Left lung (tissue), 10 donors: ENCODE measurements around the gene ALPI. TPM values are rescaled to one million over a fixed set of nuclear protein-coding genes. Genes with fewer than 3 reads are reported as not detected.

Experiments
- ATAC-seq: fragments of 200-7000 bp; cut with Tn5 transposase; one replicate; pipeline ENCODE4 v1.9.1; 2020; ENCODE audit warnings: moderate library complexity
- DNase-seq, 4 donors: peaks; one replicate each; pipeline ENCODE4 v3.0.0-alpha.2; 2013 to 2020
- H3K27ac ChIP-seq, 2 donors: fragments of 200-600 bp; sonication (generic) in 1 of 2; one replicate each; pipeline versions ENCODE4 v1.5.0 to v1.8.0; 2020 to 2021
- H3K27me3 ChIP-seq, 2 donors: fragments of 200-600 bp; sonication (generic) in 1 of 2; one replicate each; pipeline versions ENCODE4 v1.5.0 to v1.8.0; 2020 to 2021
- H3K36me3 ChIP-seq, 2 donors: fragments of 200-600 bp; sonication (generic) in 1 of 2; one replicate each; pipeline versions ENCODE4 v1.5.0 to v1.8.0; 2020 to 2021
- H3K4me1 ChIP-seq, 2 donors: fragments of 200-600 bp; one replicate each; pipeline ENCODE4 v1.8.0; 2021
- H3K4me3 ChIP-seq, 2 donors: fragments of 200-600 bp; sonication (generic) in 1 of 2; one replicate each; pipeline versions ENCODE4 v1.5.0 to v1.8.0; 2020 to 2021; ENCODE audit warnings: mild to moderate bottlenecking in 1 of 2
- H3K9me3 ChIP-seq, 2 donors: fragments of 200-600 bp; sonication (generic) in 1 of 2; one replicate each; pipeline versions ENCODE4 v1.5.0 to v1.8.0; 2020 to 2021
- intact Hi-C, 2 donors: fragments of 100-400 bp; cut with DNase I; formaldehyde crosslinking; loops; one replicate each; pipeline versions ENCODE4 v1.11.2 to v1.14.2; 2022
- polyA plus RNA-seq, 6 donors: library from polyadenylated mRNA; unstranded; fragments of 120-200 nt; gene quantifications; one replicate each; pipeline ENCODE4 v1.2.1, GENCODE V29; 2013; ENCODE audit not compliant: insufficient read length in 6 of 6
- total RNA-seq, 2 donors: library from RNA; stranded (reverse); fragmentation: NEBNext Ultra II Directional; extraction: Animal tissue kit (Norgen Biotek cat#: 25700); gene quantifications; one replicate each; pipeline ENCODE4 v1.2.1, GENCODE V29; 2021
- TF ChIP-seq, protein P1 (sequence below), 2 donors: fragments of 200-600 bp; sonication (generic) in 1 of 2; IDR thresholded peaks; one replicate each; pipeline versions ENCODE4 v1.5.0 to v1.8.0; 2021; ENCODE audit warnings: antibody characterized with exemption in 2 of 2
- donor health status: DM: no; HTN: yes; CAD: no.
- donor health status: DM: no; HTN: no; CAD: no.

Gene ALPI
- total and polyA plus RNA-seq, 8 donors, result not detected

DNA sequence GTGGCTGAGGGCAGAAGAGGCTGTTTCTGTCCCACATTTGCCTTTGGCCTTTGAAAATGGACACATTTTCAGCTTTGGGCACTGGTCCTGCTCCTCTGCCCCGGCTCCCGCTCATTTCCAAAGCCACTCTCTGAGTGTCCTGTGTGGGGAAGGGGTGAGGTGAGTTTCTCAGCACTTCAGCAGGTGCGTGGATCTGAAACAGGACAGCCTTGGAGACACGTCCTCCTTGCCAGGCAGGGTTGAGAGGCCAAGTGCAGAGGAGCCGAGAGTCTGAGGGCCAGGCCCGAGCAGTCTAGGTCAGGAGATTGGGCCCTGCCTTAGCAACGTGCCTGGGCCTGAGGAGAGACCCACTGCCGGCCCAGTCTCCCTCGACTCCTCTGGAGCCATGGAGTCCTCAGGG lies 21.9 kb upstream of the ALPI start:
- intact Hi-C loops, result loop anchor here in 1 of 2 donors (10.0 kb wide), 1 partner anchor 519 kb away; no protein-coding TSS in a partner anchor
- H3K36me3 ChIP-seq, result no peaks in the 10 kb centered on the region
- no peak overlapping the region for H3K27ac ChIP-seq
- no peak for ATAC-seq
- H3K9me3 ChIP-seq, result no peaks in the 10 kb centered on the region
- H3K27me3 ChIP-seq, result peaks cover 0 to 2% of the 10 kb centered on the region in 2 donors
- DNase-seq, result peak in 1 of 4 donors; percentile 34
- no peaks in the 10 kb centered on the region for H3K4me1 ChIP-seq
- TF ChIP-seq, protein P1, sequence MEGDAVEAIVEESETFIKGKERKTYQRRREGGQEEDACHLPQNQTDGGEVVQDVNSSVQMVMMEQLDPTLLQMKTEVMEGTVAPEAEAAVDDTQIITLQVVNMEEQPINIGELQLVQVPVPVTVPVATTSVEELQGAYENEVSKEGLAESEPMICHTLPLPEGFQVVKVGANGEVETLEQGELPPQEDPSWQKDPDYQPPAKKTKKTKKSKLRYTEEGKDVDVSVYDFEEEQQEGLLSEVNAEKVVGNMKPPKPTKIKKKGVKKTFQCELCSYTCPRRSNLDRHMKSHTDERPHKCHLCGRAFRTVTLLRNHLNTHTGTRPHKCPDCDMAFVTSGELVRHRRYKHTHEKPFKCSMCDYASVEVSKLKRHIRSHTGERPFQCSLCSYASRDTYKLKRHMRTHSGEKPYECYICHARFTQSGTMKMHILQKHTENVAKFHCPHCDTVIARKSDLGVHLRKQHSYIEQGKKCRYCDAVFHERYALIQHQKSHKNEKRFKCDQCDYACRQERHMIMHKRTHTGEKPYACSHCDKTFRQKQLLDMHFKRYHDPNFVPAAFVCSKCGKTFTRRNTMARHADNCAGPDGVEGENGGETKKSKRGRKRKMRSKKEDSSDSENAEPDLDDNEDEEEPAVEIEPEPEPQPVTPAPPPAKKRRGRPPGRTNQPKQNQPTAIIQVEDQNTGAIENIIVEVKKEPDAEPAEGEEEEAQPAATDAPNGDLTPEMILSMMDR (IDR thresholded peaks at IDR 0.05), result no peak
- no peak overlapping the region for H3K4me3 ChIP-seq

GRCh38 chr2:232434563-232435374 lies 21.2 kb upstream of the ALPI start:
- DNase-seq (peak in 1 of 4 donors; percentile 49), ATAC-seq (no peak)
- Histone ChIP-seq H3K9me3 (no peaks in the 10 kb centered on the region), H3K27ac (no peak overlapping the region), H3K4me3 (no peak overlapping the region), H3K4me1 (no peaks in the 10 kb centered on the region), H3K27me3 (peaks cover 0 to 5% of the 10 kb centered on the region in 2 donors), H3K36me3 (no peaks in the 10 kb centered on the region)
- TF ChIP-seq, protein P1 (IDR thresholded peaks at IDR 0.05), result no peak
- intact Hi-C loops, result loop anchor here in 1 of 2 donors (10.0 kb wide), 1 partner anchor 520 kb away; no protein-coding TSS in a partner anchor

- DNase-seq (no peak), ATAC-seq (no peak)
- TF ChIP-seq, protein P1 (IDR thresholded peaks at IDR 0.05), result no peak
- Histone ChIP-seq H3K4me1 (peaks cover 0 to 1% of the 10 kb centered on the region in 2 donors), H3K9me3 (no peaks in the 10 kb centered on the region), H3K27me3 (peaks cover 0 to 7% of the 10 kb centered on the region in 2 donors), H3K27ac (no peak overlapping the region), H3K4me3 (no peak overlapping the region), H3K36me3 (no peaks in the 10 kb centered on the region)
- intact Hi-C loops, result loop anchor here in 1 of 2 donors (10.0 kb wide), 1 partner anchor 521 kb away; no protein-coding TSS in a partner anchor
These were observed 20.6 kb upstream of the ALPI start for GRCh38 chr2:232435375-232435648.

DNA sequence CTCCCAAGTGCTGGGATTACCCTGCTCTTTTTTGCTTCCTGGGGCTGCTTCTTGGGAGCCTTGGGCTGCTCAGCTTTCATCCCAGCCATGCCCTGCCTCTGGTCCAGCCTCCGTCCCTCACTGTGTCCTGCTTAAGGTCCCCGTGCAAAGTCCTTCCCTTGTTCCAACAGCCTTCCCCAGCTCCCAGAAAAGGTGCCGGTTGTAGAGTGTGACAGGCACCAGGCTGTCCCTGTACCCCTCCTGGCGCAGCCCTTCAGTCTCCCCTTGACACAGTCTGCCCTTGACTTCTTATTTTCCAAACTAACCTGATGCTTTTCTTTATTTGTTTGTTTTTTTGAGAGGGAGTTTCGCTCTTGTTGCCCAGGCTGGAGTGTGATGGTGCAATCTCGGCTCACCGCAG lies 20.1 kb upstream of the ALPI start:
- TF ChIP-seq, protein P1 (IDR thresholded peaks at IDR 0.05), result no peak
- H3K9me3 ChIP-seq, result no peaks in the 10 kb centered on the region
- H3K4me3 ChIP-seq, result no peak overlapping the region
- H3K27me3 ChIP-seq, result peaks cover 0 to 7% of the 10 kb centered on the region in 2 donors
- H3K27ac ChIP-seq, result no peak overlapping the region
- H3K36me3 ChIP-seq, result no peaks in the 10 kb centered on the region
- peaks cover 0 to 4% of the 10 kb centered on the region in 2 donors for H3K4me1 ChIP-seq
- intact Hi-C loops, result loop anchor here in 1 of 2 donors (10.0 kb wide), 1 partner anchor 521 kb away; no protein-coding TSS in a partner anchor
- DNase-seq, result peak in 1 of 4 donors; percentile 25
- ATAC-seq, result no peak

- DNase-seq, result peak in 1 of 4 donors; percentile 49
These were observed 19.4 kb upstream of the ALPI start for GRCh38 chr2:232436381-232437194.

More at GRCh38 chr2:232436381-232437194, 19.4 kb upstream of the ALPI start:
- Histone ChIP-seq H3K9me3 (no peaks in the 10 kb centered on the region), H3K4me1 (peaks cover 0 to 4% of the 10 kb centered on the region in 2 donors), H3K4me3 (no peak overlapping the region), H3K36me3 (no peaks in the 10 kb centered on the region), H3K27me3 (peaks cover 0 to 7% of the 10 kb centered on the region in 2 donors), H3K27ac (no peak overlapping the region)
- intact Hi-C loops, result loop anchor here in 1 of 2 donors (10.0 kb wide), 1 partner anchor 522 kb away; no protein-coding TSS in a partner anchor
- TF ChIP-seq, protein P1 (IDR thresholded peaks at IDR 0.05), result no peak
- ATAC-seq, result no peak
